B cell (primary cell): ENCODE data around the gene PPFIA1.

Experiments used
- EZH2 ChIP-seq: IDR thresholded peaks from 2 replicates; pipeline ENCODE4 v1.6.1; 2012; ENCODE audit warnings: borderline replicate concordance, low read depth, mild to moderate bottlenecking, moderate library complexity, low read length; ENCODE audit not compliant: insufficient read depth, poor library complexity, severe bottlenecking
- TF ChIP-seq, protein P1 (sequence below): fragments of 200-600 bp; IDR thresholded peaks from one replicate; pipeline ENCODE4 v1.8.0; 2022; ENCODE audit warnings: antibody characterized with exemption, mild to moderate bottlenecking

- TF ChIP-seq, protein P1, sequence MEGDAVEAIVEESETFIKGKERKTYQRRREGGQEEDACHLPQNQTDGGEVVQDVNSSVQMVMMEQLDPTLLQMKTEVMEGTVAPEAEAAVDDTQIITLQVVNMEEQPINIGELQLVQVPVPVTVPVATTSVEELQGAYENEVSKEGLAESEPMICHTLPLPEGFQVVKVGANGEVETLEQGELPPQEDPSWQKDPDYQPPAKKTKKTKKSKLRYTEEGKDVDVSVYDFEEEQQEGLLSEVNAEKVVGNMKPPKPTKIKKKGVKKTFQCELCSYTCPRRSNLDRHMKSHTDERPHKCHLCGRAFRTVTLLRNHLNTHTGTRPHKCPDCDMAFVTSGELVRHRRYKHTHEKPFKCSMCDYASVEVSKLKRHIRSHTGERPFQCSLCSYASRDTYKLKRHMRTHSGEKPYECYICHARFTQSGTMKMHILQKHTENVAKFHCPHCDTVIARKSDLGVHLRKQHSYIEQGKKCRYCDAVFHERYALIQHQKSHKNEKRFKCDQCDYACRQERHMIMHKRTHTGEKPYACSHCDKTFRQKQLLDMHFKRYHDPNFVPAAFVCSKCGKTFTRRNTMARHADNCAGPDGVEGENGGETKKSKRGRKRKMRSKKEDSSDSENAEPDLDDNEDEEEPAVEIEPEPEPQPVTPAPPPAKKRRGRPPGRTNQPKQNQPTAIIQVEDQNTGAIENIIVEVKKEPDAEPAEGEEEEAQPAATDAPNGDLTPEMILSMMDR: no peak
- no peak for TF ChIP-seq EZH2
Observed at GRCh38 chr11:70233511-70233934, 37.0 kb upstream of the PPFIA1 start.
